Activated T-cell treated with anti-CD3 and anti-CD28 coated beads, Interleukin-2, amount 50 U/mL, for 72 hours (primary cell): ENCODE results near the gene ARHGAP24. TPM values are rescaled to one million over a fixed set of nuclear protein-coding genes. Genes with fewer than 3 reads are reported as not detected.
A peak's percentile ranks its signal among the peaks of the same experiment; 100 is the strongest.

Experiments used
- ATAC-seq, 2 donors: fragments of 150-1000 bp; cut with Tn5 transposase; replicated peaks in 1 of 2; 2 replicates each; pipeline ENCODE4 v1.10.0; 2021; ENCODE audit warnings: moderate library complexity in 2 of 2, mild to moderate bottlenecking in 1 of 2
- DNase-seq, 2 donors: peaks; one replicate each; pipeline ENCODE4 v3.0.0; 2021 to 2022; ENCODE audit warnings: mixed read lengths in 1 of 2
- H3K27ac Mint-ChIP-seq: one replicate; pipeline ENCODE4 v1.8.0; 2022; ENCODE audit warnings: mild to moderate bottlenecking, moderate library complexity, mixed read lengths
- H3K27me3 Mint-ChIP-seq: one replicate; pipeline ENCODE4 v1.8.0; 2022; ENCODE audit warnings: low read depth, mixed read lengths
- H3K36me3 Mint-ChIP-seq, 2 donors: one replicate each; pipeline ENCODE4 v1.8.0; 2022; ENCODE audit warnings: mixed read lengths in 2 of 2, mild to moderate bottlenecking in 1 of 2; ENCODE audit not compliant: insufficient read depth in 2 of 2
- H3K4me1 Mint-ChIP-seq: one replicate; pipeline ENCODE4 v1.8.0; 2022; ENCODE audit warnings: low read depth, mixed read lengths
- H3K4me3 Mint-ChIP-seq, 2 donors: one replicate each; pipeline ENCODE4 v1.8.0; 2022; ENCODE audit warnings: mild to moderate bottlenecking in 2 of 2, mixed read lengths in 2 of 2, moderate library complexity in 2 of 2
- H3K9me3 Mint-ChIP-seq, 2 donors: one replicate each; pipeline ENCODE4 v1.8.0; 2022; ENCODE audit warnings: mixed read lengths in 2 of 2
- total RNA-seq, 2 donors: library from RNA; stranded (reverse); gene quantifications; one replicate each; pipeline ENCODE4 v1.2.3, GENCODE V29; 2022

ARHGAP24 gene
- total RNA-seq, 2 donors from 2014 or later = not detected

GRCh38 chr4:86026720-86027119 lies 551.8 kb downstream of the ARHGAP24 start:
- Mint-ChIP-seq H3K36me3 (no peaks in the 10 kb centered on the region), H3K4me1 (no peaks in the 10 kb centered on the region), H3K4me3 (no peak overlapping the region), H3K27ac (no peak overlapping the region), H3K9me3 (no peaks in the 10 kb centered on the region), H3K27me3 (no peaks in the 10 kb centered on the region)
- DNase-seq = no peak
- no peak for ATAC-seq

- Mint-ChIP-seq H3K4me1 (no peaks in the 10 kb centered on the region), H3K27ac (no peak overlapping the region), H3K9me3 (peaks cover 0 to 1% of the 10 kb centered on the region in 2 donors), H3K36me3 (no peaks in the 10 kb centered on the region), H3K4me3 (no peak overlapping the region), H3K27me3 (no peaks in the 10 kb centered on the region)
- no peak for ATAC-seq
- no peak for DNase-seq
These were observed 557.0 kb downstream of the ARHGAP24 start for GRCh38 chr4:86031927-86032326.

- DNase-seq (no peak), ATAC-seq (no peak)
- H3K4me3 Mint-ChIP-seq = no peak overlapping the region
- H3K9me3 Mint-ChIP-seq = peaks cover 0 to 1% of the 10 kb centered on the region in 2 donors
- H3K27ac Mint-ChIP-seq = no peak overlapping the region
- H3K4me1 Mint-ChIP-seq = no peaks in the 10 kb centered on the region
- no peaks in the 10 kb centered on the region for H3K36me3 Mint-ChIP-seq
- no peaks in the 10 kb centered on the region for H3K27me3 Mint-ChIP-seq
These were observed 557.6 kb downstream of the ARHGAP24 start for GRCh38 chr4:86032476-86033022.

GRCh38 chr4:86033171-86033570 lies 558.2 kb downstream of the ARHGAP24 start:
- peaks cover 0 to 1% of the 10 kb centered on the region in 2 donors for H3K9me3 Mint-ChIP-seq
- no peaks in the 10 kb centered on the region for H3K36me3 Mint-ChIP-seq

GRCh38 chr4:86034616-86035015 lies 559.7 kb downstream of the ARHGAP24 start:
- DNase-seq (no peak), ATAC-seq (no peak)
- Mint-ChIP-seq H3K27ac (no peak overlapping the region), H3K36me3 (no peaks in the 10 kb centered on the region), H3K27me3 (no peaks in the 10 kb centered on the region), H3K9me3 (peaks cover 0 to 1% of the 10 kb centered on the region in 2 donors), H3K4me1 (no peaks in the 10 kb centered on the region), H3K4me3 (no peak overlapping the region)

More at GRCh38 chr4:86033171-86033570, 558.2 kb downstream of the ARHGAP24 start:
- Mint-ChIP-seq H3K4me3 (no peak overlapping the region), H3K4me1 (no peaks in the 10 kb centered on the region), H3K27me3 (no peaks in the 10 kb centered on the region), H3K27ac (no peak overlapping the region)
- ATAC-seq (no peak), DNase-seq (no peak)

GRCh38 chr4:86035688-86036087 lies 560.7 kb downstream of the ARHGAP24 start:
- Mint-ChIP-seq H3K27ac (no peak overlapping the region), H3K4me1 (no peaks in the 10 kb centered on the region), H3K36me3 (no peaks in the 10 kb centered on the region), H3K27me3 (no peaks in the 10 kb centered on the region), H3K9me3 (peaks cover 0 to 1% of the 10 kb centered on the region in 2 donors), H3K4me3 (no peak overlapping the region)
- DNase-seq (no peak), ATAC-seq (no peak)

GRCh38 chr4:86036736-86037135 lies 561.8 kb downstream of the ARHGAP24 start:
- H3K27ac Mint-ChIP-seq = no peak overlapping the region
- no peaks in the 10 kb centered on the region for H3K36me3 Mint-ChIP-seq
- DNase-seq = no peak
- no peak for ATAC-seq
- no peaks in the 10 kb centered on the region for H3K27me3 Mint-ChIP-seq
- H3K9me3 Mint-ChIP-seq = peaks cover 0 to 1% of the 10 kb centered on the region in 2 donors
- H3K4me1 Mint-ChIP-seq = no peaks in the 10 kb centered on the region
- H3K4me3 Mint-ChIP-seq = no peak overlapping the region

GRCh38 chr4:86038037-86038436 lies 563.1 kb downstream of the ARHGAP24 start:
- no peak for DNase-seq
- Mint-ChIP-seq H3K36me3 (no peaks in the 10 kb centered on the region), H3K27ac (no peak overlapping the region), H3K9me3 (peaks cover 0 to 1% of the 10 kb centered on the region in 2 donors), H3K4me3 (no peak overlapping the region), H3K27me3 (no peaks in the 10 kb centered on the region), H3K4me1 (no peaks in the 10 kb centered on the region)
- no peak for ATAC-seq

- H3K4me1 Mint-ChIP-seq = no peaks in the 10 kb centered on the region
- H3K27ac Mint-ChIP-seq = no peak overlapping the region
- ATAC-seq (no peak), DNase-seq (peak; percentile 6 to 12)
- H3K27me3 Mint-ChIP-seq = no peaks in the 10 kb centered on the region
- no peaks in the 10 kb centered on the region for H3K9me3 Mint-ChIP-seq
- no peaks in the 10 kb centered on the region for H3K36me3 Mint-ChIP-seq
- H3K4me3 Mint-ChIP-seq = no peak overlapping the region
These were observed 569.0 kb downstream of the ARHGAP24 start for GRCh38 chr4:86043755-86044592.

GRCh38 chr4:86044593-86044985 lies 569.6 kb downstream of the ARHGAP24 start:
- no peaks in the 10 kb centered on the region for H3K4me1 Mint-ChIP-seq
- no peak overlapping the region for H3K27ac Mint-ChIP-seq
- no peak overlapping the region for H3K4me3 Mint-ChIP-seq
- H3K36me3 Mint-ChIP-seq = no peaks in the 10 kb centered on the region
- no peak for ATAC-seq
- H3K9me3 Mint-ChIP-seq = no peaks in the 10 kb centered on the region
- no peak for DNase-seq
- no peaks in the 10 kb centered on the region for H3K27me3 Mint-ChIP-seq

GRCh38 chr4:86048426-86048825 lies 573.5 kb downstream of the ARHGAP24 start:
- Mint-ChIP-seq H3K36me3 (no peaks in the 10 kb centered on the region), H3K27ac (no peak overlapping the region), H3K4me1 (no peaks in the 10 kb centered on the region), H3K4me3 (no peak overlapping the region), H3K27me3 (no peaks in the 10 kb centered on the region), H3K9me3 (peaks cover 1 to 2% of the 10 kb centered on the region in 2 donors)
- no peak for ATAC-seq
- DNase-seq = no peak

- Mint-ChIP-seq H3K4me1 (no peaks in the 10 kb centered on the region), H3K27me3 (no peaks in the 10 kb centered on the region), H3K4me3 (no peak overlapping the region), H3K36me3 (no peaks in the 10 kb centered on the region), H3K27ac (no peak overlapping the region), H3K9me3 (peaks cover 1 to 2% of the 10 kb centered on the region in 2 donors)
- DNase-seq = no peak
- ATAC-seq = no peak
These were observed 575.5 kb downstream of the ARHGAP24 start for GRCh38 chr4:86050496-86050895.
